IPS DF 4.7 (cell line): Measurements from ENCODE around the gene ASB8.

Experiments used
- DNase-seq: peaks from one replicate; pipeline ENCODE4 v3.0.0-alpha.2; 2013; ENCODE audit warnings: low spot score; ENCODE audit errors: extremely low read depth

The ASB8 gene

DNA sequence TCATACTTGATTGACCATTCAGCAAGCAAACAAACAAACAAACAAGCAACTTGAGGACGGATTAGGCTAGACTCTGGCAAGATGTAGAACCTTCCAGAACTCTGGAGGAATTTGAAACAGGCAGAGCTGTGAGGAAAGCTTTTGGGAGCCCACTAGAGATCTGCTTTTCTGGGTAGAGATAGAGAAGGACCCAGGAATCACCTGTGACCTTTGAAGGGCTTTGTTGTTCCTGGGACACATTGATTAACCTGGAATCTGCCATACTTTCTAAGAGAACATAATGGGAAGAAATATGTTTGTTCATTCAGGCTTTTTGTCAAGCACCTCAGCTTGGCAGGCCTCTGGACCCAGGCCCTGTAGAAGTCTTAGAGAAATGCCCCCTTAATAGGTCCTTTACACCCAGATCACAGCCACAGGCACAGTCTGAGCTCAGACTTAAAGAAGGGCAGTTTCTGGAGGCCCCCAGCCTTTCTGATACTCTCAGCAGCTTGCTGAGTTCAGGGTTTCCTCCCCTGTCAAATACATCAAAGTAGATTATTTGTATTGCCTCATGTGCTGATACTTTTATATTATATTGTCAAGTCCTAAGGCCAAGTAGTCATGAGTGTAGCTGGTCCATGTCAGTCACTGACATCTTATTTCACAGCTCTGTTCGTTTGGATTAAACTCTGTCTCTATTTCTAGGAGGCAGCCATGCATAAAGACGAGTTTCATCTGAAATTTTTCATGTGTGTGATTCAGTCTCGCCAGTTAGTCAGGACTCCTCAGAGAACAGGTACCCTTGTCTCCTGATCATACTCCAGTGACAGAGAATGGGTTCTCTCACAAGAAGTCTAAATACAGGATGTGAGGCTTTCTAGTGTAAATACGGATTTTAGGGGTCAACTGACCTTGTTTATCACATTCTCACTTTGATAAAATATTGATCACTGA is 50.4 kb downstream of the ASB8 start:
- DNase-seq = no peak

GRCh38 chr12:48105867-48106680 is 51.2 kb downstream of the ASB8 start, which contains the start of gene SENP1:
SENP1 (minus strand) TSS chr12:48106079; CDS start chr12:48101472, 4,607 bp downstream.
- no peak for DNase-seq

- DNase-seq = no peak
These were observed 51.9 kb downstream of the ASB8 start for GRCh38 chr12:48105321-48105866.

DNA sequence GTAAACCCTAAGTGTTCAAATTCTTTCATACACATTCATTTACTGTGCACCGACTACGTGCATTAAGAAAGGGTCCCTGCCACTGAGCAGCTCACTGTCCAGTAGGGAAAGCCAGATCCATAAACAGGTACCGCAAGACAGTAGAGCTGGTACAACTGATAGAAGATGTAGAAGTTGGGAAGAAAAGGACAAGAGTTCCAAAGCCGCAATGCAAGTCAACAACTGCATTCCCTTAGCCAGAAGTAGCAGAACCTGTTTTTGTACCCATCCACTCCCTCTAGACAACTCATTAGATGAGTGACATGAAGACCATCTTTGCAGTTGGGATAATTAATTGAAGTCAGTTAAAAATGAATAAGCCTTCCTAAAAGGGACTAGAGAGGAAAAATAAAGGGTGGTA is 52.8 kb downstream of the ASB8 start:
- DNase-seq = no peak
